Cardiac fibroblast (primary cell): ENCODE results near the gene CCDC186.

ENCODE experiments used
- DNase-seq, 2 donors: peaks; one replicate each; pipeline versions ENCODE4 v3.0.0 to v3.0.0-alpha.2; 2010; ENCODE audit warnings: low read depth in 2 of 2
- H3K4me3 ChIP-seq, 2 donors: replicated peaks in 1 of 2; 1 replicate in 1 of 2; 2 replicates in 1 of 2; pipeline ENCODE4 v1.5.1; 2011; ENCODE audit warnings: low read depth in 2 of 2, low read length in 2 of 2, mild to moderate bottlenecking in 2 of 2, moderate library complexity in 1 of 2
- TF ChIP-seq, protein P1 (sequence below): IDR thresholded peaks from one replicate; pipeline ENCODE4 v1.5.1; 2011; ENCODE audit warnings: low read depth, mild to moderate bottlenecking, low read length, inconsistent platforms

The CCDC186 gene

DNA sequence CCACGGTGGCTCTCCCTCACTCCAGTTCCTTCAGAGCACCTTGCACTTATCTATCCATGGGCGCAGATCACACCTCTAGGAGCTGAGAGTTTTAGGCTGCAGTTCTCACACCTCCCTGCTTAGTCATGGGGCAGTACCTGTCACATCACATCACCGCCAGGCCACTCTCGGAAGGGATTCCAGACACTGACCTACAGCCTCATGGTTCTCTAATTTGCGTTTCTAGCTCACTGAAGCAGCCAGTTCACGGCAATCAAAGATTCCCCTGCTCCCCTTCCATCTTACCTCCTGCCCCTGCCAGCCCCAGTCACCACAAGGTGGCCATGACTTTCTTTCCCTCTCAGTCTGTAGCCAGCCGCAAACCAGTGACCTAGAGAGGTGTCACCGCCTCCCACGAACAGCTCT lies 96.2 kb downstream of the CCDC186 start:
- TF ChIP-seq, protein P1, sequence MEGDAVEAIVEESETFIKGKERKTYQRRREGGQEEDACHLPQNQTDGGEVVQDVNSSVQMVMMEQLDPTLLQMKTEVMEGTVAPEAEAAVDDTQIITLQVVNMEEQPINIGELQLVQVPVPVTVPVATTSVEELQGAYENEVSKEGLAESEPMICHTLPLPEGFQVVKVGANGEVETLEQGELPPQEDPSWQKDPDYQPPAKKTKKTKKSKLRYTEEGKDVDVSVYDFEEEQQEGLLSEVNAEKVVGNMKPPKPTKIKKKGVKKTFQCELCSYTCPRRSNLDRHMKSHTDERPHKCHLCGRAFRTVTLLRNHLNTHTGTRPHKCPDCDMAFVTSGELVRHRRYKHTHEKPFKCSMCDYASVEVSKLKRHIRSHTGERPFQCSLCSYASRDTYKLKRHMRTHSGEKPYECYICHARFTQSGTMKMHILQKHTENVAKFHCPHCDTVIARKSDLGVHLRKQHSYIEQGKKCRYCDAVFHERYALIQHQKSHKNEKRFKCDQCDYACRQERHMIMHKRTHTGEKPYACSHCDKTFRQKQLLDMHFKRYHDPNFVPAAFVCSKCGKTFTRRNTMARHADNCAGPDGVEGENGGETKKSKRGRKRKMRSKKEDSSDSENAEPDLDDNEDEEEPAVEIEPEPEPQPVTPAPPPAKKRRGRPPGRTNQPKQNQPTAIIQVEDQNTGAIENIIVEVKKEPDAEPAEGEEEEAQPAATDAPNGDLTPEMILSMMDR = no peak
- H3K4me3 ChIP-seq = no peak overlapping the region
- DNase-seq = no peak

DNA sequence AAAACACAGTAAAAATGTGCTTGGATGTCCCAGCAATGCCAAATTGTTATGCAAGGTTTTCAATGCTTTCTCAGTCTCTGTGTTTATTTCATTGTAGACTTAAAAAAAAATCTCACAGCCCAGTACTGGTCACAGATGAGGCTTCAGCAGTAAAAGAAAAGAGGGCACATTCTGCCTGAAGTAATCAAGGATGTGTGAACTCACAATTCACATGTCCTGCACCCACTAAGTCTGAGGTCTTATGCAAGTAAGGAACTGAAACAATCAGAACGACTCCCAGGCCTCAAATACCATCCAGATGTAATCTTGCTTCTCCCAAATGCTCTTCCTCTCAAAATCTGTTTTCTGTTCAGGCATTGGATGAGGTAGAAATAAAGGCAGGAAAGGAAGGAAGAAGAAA lies 96.7 kb downstream of the CCDC186 start:
- no peak overlapping the region for H3K4me3 ChIP-seq
- TF ChIP-seq, protein P1 = no peak
- no peak for DNase-seq

DNA sequence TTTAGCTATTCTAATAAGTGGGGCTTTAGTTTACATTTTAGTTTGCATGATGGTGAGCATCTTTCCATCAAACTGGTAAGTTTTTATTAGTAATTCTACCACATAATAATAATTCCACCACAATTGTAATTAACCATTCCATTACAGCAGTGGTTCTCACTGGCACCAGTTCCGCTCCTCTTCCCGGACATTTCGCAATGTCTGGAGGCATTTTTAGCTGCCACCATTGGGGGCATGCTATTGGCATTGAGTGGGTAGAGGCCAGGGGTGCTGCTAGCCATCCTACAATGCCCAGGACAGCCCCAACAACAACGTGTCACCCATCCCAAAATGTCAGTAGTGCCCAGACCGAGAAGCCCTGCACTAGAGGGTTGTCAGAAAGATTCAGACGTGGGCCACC lies 98.9 kb downstream of the CCDC186 start:
- DNase-seq = no peak
- H3K4me3 ChIP-seq = no peak overlapping the region
- TF ChIP-seq, protein P1 = no peak

DNA sequence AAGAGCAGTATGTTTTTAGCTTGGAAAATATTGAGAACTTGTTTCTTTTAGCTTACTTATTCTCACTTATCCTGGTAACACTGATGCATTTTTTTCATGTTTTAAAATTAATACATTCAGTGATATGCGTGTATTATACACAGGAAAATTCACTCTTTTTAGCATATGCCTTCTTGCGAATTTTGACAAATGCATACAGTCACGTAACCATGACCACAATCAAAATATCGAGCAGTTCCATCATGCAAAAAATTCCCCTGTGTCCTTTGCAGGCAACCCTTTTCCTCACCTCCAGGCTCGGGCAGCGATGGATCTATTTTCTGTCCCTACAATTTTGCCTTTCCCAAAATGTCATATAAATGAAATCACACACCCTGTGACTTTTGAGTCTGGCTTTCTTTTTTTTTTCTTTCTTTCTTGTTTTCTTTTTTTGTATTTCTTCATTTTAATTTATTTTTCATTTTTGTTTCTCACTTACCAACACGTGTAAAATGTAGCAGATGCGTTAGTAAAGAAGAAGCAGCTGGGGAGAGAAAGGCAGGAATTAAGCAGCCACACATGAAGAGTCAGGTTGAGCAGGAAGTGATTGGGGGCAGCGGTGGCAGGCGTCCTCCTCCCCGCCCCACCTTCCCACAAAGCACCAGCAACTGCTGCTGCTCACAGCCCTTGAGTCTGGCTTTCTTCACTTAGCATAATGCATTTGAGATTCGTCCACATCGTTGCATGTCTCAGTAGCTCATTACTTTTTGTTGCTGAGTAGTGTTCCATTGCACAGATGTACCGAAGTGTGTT lies 100.4 kb downstream of the CCDC186 start:
- DNase-seq = no peak
- TF ChIP-seq, protein P1 = no peak

GRCh38 chr10:114071178-114071577 lies 102.8 kb downstream of the CCDC186 start:
- H3K4me3 ChIP-seq = no peak overlapping the region
- DNase-seq = no peak
- TF ChIP-seq, protein P1 = no peak

More for the DNA sequence above, 100.4 kb downstream of the CCDC186 start:
- H3K4me3 ChIP-seq = no peak overlapping the region
